Gastrocnemius medialis (tissue), 4 donors: ENCODE measurements around the gene UNC45A. TPM values are rescaled to one million over a fixed set of nuclear protein-coding genes. Genes with fewer than 3 reads are reported as not detected.

Source experiments
- ATAC-seq, 2 donors: fragments of 150-250 bp; one replicate each; pipeline ENCODE4 v1.9.1; 2016
- DNase-seq, 2 donors: peaks; one replicate each; pipeline ENCODE4 v3.0.0-alpha.2; 2019
- H3K27ac ChIP-seq, 4 donors: fragments of 200-600 bp; sonication (generic); 1 replicate in 1 of 4; 2 replicates in 3 of 4; pipeline ENCODE4 v1.5.1; 2016 to 2018; ENCODE audit warnings: mild to moderate bottlenecking in 2 of 4, moderate library complexity in 1 of 4
- H3K27me3 ChIP-seq, 3 donors: fragments of 200-600 bp; sonication (generic) in 2 of 3; 1 replicate in 1 of 3; 2 replicates in 2 of 3; pipeline versions ENCODE4 v1.5.1 to v1.6.0; 2016 to 2019; ENCODE audit warnings: mild to moderate bottlenecking in 1 of 3, moderate library complexity in 1 of 3
- H3K36me3 ChIP-seq, 2 donors: fragments of 200-600 bp; sonication (generic) in 1 of 2; one replicate each; pipeline ENCODE4 v1.5.1; 2017 to 2018
- H3K4me1 ChIP-seq, 2 donors: fragments of 200-600 bp; sonication (generic) in 1 of 2; one replicate each; pipeline ENCODE4 v1.5.1; 2016 to 2017; ENCODE audit warnings: mild to moderate bottlenecking in 2 of 2
- H3K4me3 ChIP-seq, 4 donors: fragments of 200-600 bp; sonication (generic) in 3 of 4; 1 replicate in 1 of 4; 2 replicates in 3 of 4; pipeline ENCODE4 v1.5.1; 2016 to 2019; ENCODE audit warnings: mild to moderate bottlenecking in 2 of 4
- H3K9me3 ChIP-seq, 3 donors: fragments of 200-600 bp; sonication (generic) in 2 of 3; 1 replicate in 1 of 3; 2 replicates in 2 of 3; pipeline ENCODE4 v1.5.1; 2016 to 2019
- CTCF ChIP-seq, 5 experiments: fragments of 450-650 bp in 3 of 5; fragments of 200-600 bp in 2 of 5; sonication (generic) in 2 of 5; IDR thresholded peaks in 4 of 5; conservative IDR thresholded peaks in 1 of 5; 1 replicate in 4 of 5; 2 replicates in 1 of 5; pipeline ENCODE4 v1.5.1; 2016 to 2019; ENCODE audit warnings: antibody characterized with exemption in 5 of 5, mild to moderate bottlenecking in 3 of 5, moderate library complexity in 3 of 5
- POLR2A ChIP-seq, 2 donors: fragments of 450-650 bp; IDR thresholded peaks; one replicate each; pipeline ENCODE4 v1.6.1; 2017; ENCODE audit warnings: antibody characterized with exemption in 2 of 2, mild to moderate bottlenecking in 2 of 2, moderate library complexity in 2 of 2
- in situ Hi-C, 4 donors: fragments of 200-750 bp; cut with MboI; loops; one replicate each; pipeline versions ENCODE4 v1.15.0 to v1.8.0; 2017; ENCODE audit warnings: low sequenced_read_pairs in 4 of 4
- intact Hi-C: fragments of 100-400 bp; cut with DNase I; formaldehyde crosslinking; loops from one replicate; pipeline ENCODE4 v1.15.1; 2023; ENCODE audit warnings: low total_unique reads
- total RNA-seq, 4 donors: library from RNA; depleted of rRNA; stranded (reverse); fragments of >200 nt; gene quantifications; one replicate each; pipeline versions ENCODE4 v1.1.0 to v1.2.3, GENCODE V29; 2016

UNC45A gene
- total RNA-seq, 4 donors from 2014 or later: 6.8 to 9.6 (median 7.6) TPM

- H3K4me3 ChIP-seq: no peak overlapping the region
- intact Hi-C loops: loop anchor here (2.0 to 5.0 kb wide), 2 partner anchors 62 to 216 kb away; partner anchors contain the start of genes BLM and PRC1
These were observed 1.8 kb upstream of the UNC45A start for GRCh38 chr15:90933301-90933700.

GRCh38 chr15:90934256-90934948 lies 683 bp upstream of the UNC45A start:
- intact Hi-C loops: loop anchor here (5.0 kb wide), 1 partner anchor 217 kb away; the partner anchor contains the start of gene BLM

More at GRCh38 chr15:90933301-90933700, 1.8 kb upstream of the UNC45A start:
- H3K36me3 ChIP-seq: peaks cover 0 to 16% of the 10 kb centered on the region in 2 donors
- DNase-seq (no peak), ATAC-seq (no peak)
- H3K27me3 ChIP-seq: no peaks in the 10 kb centered on the region
- TF ChIP-seq CTCF (IDR thresholded peaks at IDR 0.05 in 4 of 5, conservative IDR thresholded peaks at IDR 0.05 in 1 of 5): no peak
- no peak for TF ChIP-seq POLR2A (IDR thresholded peaks at IDR 0.05)
- H3K9me3 ChIP-seq: no peaks in the 10 kb centered on the region
- H3K4me1 ChIP-seq: peaks cover 47 to 48% of the 10 kb centered on the region in 2 donors
- in situ Hi-C loops: no loop called here
- peak overlapping the region in 2 of 4 donors; percentile 90 to 95 for H3K27ac ChIP-seq

GRCh38 chr15:90936823-90937222 lies 1.7 kb downstream of the UNC45A start:
- H3K4me3 ChIP-seq: no peak overlapping the region
- DNase-seq: no peak
- ATAC-seq: no peak
- H3K9me3 ChIP-seq: no peaks in the 10 kb centered on the region
- intact Hi-C loops: no loop called here
- H3K27ac ChIP-seq: no peak overlapping the region
- peaks cover 28% of the 10 kb centered on the region in 2 donors for H3K4me1 ChIP-seq
- no peak for TF ChIP-seq POLR2A (IDR thresholded peaks at IDR 0.05)
- no peak for TF ChIP-seq CTCF (IDR thresholded peaks at IDR 0.05 in 4 of 5, conservative IDR thresholded peaks at IDR 0.05 in 1 of 5)
- peaks cover 0 to 52% of the 10 kb centered on the region in 2 donors for H3K36me3 ChIP-seq
- no peaks in the 10 kb centered on the region for H3K27me3 ChIP-seq
- in situ Hi-C loops: no loop called here

More at GRCh38 chr15:90934256-90934948, 683 bp upstream of the UNC45A start:
- Histone ChIP-seq H3K27me3 (no peaks in the 10 kb centered on the region), H3K27ac (peak overlapping the region; percentile 79 to 89 (median 84)), H3K4me1 (peaks cover 42 to 43% of the 10 kb centered on the region in 2 donors), H3K4me3 (peak overlapping the region; percentile 74 to 92 (median 83)), H3K9me3 (no peaks in the 10 kb centered on the region), H3K36me3 (peaks cover 0 to 27% of the 10 kb centered on the region in 2 donors)
- TF ChIP-seq CTCF (IDR thresholded peaks at IDR 0.05 in 4 of 5, conservative IDR thresholded peaks at IDR 0.05 in 1 of 5) (peak; percentile 79 to 96 (median 87)), POLR2A (IDR thresholded peaks at IDR 0.05) (no peak)
- peak; percentile 47 to 52 for ATAC-seq
- DNase-seq: peak; percentile 61 to 84
- in situ Hi-C loops: no loop called here

- H3K9me3 ChIP-seq: no peaks in the 10 kb centered on the region
- no peaks in the 10 kb centered on the region for H3K27me3 ChIP-seq
- H3K36me3 ChIP-seq: peaks cover 0 to 66% of the 10 kb centered on the region in 2 donors
- no peak overlapping the region for H3K4me3 ChIP-seq
- TF ChIP-seq POLR2A (IDR thresholded peaks at IDR 0.05) (no peak), CTCF (IDR thresholded peaks at IDR 0.05 in 4 of 5, conservative IDR thresholded peaks at IDR 0.05 in 1 of 5) (no peak)
- peaks cover 17 to 23% of the 10 kb centered on the region in 2 donors for H3K4me1 ChIP-seq
- no peak for DNase-seq
- in situ Hi-C loops (no loop called here), intact Hi-C loops (no loop called here)
- no peak overlapping the region for H3K27ac ChIP-seq
- ATAC-seq: no peak
These were observed 3.2 kb downstream of the UNC45A start for GRCh38 chr15:90938261-90938660.
